ENCODE results near the gene IGSF3.
"Not testable (repeated sequence)": the region's sequence is repeated elsewhere in the genome, so short reads cannot be mapped to it uniquely, and the experiment has no call there.

IGSF3 gene

DNA sequence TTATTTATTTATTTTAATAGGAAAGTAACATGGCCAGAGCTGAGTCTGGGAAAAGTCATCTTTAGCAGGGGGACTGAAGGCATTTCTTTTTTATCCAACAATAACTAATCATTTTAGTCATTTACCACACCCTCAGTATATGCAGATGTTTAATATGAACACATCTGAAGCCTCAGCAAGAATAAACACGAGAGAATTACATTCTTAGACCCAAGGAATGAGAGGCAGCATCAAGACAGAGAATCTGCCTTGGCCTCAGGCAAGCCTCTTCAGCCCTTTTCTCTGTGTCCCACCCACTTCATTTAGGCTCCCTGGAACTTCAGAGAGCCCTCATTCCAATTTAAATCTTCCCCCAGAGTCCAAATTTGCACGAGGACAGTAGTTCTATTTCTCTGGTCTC lies 17.0 kb upstream of the IGSF3 start:
- no peak for DNase-seq

DNA sequence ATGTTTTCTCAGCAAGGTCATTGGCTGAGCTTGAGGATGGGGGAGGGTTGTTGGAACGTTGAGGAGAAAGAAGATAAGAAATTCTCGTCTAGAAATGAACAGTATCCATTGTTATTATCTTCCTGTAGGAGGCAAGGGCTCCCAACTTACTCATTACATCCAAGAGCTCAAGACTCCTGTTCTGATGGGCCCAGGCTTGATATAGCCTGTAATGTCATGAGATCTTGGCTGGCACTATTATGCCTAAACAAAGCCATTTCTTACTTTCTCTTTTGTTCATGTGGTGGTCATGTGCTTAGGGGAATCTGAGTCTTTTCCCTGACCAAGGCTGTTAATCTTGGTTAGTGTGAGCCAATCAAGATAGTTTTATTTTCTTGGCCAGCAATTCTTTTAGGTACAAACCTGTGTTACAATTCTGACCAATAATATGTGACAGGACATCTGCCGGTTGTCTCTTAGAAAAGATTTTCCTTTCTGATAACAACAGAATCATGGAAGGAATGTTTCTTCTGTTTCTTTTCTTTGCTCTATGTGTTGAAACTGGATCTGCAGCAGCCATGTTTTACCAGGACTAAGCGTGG lies 15.2 kb upstream of the IGSF3 start:
- no peak for DNase-seq

DNA sequence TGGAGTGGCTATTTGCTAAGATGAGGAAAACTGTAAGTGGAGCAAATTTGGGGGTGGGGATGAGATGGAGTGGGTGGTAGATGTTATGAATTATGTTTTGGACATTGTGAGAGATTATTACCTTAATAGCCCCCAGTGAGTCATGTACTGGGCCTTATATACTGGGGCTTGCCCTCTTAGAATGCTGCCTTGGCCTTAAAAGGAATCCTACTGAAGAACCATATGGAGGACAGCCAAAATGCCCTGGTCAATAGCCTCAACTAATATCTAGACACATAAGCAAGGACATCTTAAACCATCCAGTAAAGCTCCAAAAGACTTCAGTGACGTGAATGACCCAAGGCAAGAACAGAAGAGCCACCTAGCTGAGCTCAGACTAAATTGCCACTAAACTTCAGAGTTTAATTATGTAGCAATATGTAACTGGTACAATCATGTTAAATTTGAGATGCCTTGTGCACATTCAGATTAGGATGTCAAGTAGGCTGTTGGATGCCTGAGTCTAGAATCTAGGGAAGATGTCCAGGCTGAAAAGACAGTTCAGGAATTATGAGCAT lies 13.9 kb upstream of the IGSF3 start:
- DNase-seq = no peak

DNA sequence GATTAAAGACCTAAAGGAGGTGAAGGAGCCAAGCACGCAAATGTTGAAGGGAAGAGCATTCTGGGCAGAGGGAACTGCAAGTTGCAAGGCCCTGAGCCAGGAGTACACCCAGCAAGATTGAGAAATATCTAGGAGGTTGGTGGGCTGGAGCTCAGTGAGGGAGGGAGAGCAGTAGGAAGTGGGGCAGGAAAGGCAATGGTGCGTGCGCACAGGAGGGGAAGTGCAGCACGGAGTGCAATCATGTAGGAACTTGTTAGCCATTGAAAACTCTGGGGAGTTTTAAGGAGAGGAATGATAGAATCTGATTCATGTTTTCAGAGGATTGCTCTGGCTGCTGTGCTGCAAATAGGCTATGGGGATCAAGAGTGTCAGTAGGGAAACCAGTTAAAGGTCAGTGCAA lies 13.2 kb upstream of the IGSF3 start:
- DNase-seq = no peak

DNA sequence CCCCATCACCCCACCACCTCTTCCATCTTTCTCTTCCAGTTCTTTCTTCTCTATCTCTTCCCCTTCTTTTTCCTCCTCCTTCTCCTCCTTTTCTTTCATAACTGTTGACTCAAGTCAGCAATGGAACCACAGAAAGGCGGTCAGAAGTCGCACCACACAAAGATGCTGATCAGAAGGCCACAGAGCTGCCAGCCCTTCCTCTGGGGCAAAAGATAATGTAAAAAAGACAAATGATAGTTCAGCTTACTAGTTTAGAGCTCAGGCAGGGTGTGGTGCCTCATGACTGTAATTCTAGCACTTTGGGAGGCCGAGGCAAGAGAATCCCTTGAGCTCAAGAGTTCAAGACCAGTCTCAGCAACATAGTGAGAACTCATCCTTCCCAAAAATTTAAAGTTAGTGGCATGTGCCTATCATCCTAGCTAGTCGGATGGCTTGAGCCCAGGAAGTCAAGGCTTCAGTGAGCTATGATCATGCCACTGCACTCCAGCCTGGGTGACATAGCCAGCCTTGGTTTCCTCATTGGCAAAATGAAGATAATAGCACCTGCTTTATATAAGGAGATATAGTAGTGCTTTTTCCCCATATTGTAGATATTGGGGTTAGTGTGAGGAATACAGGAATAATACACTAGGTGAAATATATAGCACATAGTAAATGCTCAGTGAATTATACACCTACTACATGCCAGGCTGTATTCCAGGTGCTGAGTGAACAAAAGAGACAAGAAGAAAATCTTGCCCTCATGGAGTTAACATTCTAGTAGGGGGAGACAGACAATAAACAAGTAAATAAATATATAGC lies 12.5 kb upstream of the IGSF3 start:
- no peak for DNase-seq

DNA sequence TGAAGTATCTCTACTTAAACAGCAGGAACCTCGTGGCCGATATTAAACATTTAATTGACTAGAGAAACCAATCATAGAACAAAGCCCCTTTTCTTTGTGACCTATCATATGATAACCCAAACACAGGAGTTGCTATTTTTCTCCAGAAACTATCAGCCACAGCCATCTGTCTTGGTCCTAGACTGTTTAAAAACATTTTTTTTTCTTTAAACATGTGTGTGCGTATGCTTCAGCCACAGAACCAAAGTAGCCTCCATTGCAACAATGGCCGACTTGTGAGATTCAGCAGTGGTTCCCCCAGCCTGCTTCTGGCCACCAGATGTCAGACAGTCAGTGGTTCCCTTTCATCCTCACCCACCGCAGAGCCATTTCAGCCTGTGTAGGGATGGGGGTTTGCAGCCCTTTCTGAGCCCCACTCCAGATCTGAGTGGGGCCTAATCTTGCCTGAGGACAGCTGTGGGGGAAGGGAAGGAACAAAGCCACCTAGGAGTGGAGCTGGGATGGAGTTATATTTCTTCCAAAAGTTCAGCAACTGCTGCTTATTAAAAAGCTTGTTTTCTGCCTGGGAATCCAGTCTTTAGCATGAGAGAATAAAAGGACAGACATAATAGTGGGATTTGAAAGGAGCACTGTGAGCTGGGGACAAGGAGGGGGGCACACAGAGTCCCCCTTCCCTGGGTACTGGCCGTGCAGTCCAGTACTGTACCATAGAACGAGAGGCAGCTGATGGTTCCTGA lies 11.7 kb upstream of the IGSF3 start:
- DNase-seq = no peak

DNA sequence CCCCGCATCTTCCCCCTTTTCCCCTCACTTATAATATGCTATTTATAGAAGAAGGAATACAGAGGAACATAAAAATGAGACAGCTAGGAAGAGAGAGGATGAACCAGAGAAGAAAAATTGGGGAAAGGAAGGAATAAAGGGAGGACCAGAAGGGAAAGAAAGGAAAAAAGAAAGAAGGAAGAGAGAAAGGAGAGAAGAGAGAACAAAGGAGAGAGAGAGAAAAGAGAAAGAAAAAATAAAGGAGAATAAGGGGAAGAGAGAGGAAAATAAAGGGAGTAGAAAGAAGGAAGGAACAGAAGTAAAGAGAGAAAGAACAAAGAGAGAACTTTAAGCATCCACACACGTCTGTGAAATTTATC lies 11.2 kb upstream of the IGSF3 start:
- no peak for DNase-seq

DNA sequence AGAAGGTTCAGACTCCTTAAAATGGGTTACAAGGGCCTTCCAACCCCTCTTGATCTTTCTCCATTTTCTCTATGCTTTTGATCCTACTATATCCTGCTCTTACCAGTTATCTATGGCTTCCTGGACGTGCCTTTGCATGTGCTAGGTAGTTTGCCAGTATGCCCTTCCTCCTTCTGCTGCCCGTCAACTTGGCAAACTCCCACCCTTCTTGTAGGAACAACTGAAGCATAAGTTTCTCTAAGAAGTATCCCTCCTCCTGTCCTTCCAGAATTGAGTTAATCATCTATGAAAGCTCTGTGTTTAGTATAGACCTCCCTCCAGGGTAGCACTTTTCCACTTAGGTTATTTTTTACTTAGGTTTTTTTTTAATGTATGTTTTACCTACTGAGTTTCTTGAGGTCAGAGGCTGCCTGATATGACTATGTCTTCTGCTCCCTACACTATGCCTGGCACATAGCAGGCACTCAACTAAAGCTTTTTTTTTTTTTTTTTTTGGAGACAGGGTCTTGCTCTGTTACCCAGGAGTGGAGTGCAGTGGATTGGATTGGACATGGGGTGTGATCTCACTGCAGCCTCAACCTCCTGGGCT lies 10.0 kb upstream of the IGSF3 start:
- DNase-seq = no peak

DNA sequence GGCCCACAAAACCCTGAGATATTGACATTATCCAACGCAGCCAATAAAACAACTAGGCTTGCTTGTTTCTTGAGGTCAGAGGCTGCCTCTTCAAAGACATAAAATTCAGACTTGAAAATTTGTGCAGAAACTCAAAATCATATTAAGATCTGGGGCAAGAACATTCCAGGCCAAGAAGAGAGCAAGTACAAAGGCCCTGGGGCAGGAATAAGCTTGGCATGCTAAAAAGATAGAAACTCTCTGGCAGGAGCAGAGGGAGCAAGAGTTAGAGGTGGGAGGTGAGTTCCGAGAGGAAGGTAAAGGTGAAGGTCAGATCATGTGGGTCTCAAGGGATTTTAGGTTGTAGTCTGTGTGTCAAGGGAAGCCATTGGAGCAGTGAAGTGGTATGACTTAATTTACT lies 8.8 kb upstream of the IGSF3 start:
- DNase-seq = no peak

DNA sequence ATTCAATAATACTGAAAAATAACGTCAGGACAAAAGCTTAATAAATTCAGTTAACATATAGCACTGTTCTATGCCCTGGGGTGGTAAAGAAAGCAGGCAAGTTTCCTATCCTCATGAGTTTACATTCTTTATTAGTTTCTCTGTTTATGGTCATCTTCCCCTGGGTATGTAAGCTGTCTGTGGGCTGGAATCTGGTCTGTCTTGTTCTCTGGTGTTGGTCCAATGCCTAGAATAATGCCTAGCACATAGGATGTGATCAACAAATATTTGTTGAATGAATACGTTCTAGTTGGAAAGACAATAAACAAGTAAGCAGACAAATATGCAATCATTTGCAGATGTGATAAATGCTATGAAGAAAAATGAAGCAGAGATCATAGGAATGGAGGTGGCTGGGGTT lies 7.2 kb upstream of the IGSF3 start:
- DNase-seq = no peak

DNA sequence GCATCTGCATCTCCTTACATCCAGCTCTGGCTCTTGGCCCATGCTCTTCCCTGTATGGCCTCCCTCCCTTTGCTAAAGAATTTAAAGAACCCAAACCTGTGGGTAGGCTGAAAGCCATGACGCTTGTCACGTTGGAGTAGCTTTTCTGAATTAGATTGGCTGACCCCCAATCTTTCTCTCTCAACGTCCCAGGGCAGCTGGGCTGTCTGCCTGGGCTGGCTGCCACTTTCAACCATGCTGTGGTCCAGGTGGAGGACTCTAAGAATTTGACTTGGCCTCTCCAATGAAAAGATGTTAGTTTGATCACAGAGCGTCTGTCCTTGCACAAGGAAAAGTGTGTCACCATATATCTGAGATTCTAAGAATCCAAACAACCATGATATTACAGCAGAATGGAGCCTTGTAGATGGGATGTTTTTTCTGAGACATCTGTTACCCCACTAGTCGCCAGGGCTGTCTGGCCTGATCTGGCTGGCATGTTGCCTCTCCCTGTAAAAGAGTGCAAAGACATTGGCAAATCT lies 6.5 kb upstream of the IGSF3 start:
- DNase-seq = no peak

DNA sequence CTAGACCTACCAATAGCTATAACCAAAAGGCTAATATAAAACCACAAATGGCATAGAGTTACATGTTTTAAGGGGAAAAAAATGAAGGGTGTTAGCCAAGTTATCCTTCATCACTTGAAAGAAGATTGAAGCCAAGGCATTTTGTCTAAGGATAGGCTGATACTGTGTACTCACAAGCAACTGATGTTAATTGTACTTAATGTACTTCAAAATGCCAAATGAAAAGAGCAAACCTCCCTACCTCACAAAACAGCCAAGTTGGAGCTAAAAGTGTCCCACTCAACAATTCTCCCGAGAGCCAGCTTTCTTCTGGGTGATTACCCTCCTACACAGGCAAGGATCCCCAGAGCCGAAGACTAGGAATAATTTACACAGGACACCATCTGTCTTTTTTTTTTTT lies 4.4 kb upstream of the IGSF3 start:
- no peak for DNase-seq

DNA sequence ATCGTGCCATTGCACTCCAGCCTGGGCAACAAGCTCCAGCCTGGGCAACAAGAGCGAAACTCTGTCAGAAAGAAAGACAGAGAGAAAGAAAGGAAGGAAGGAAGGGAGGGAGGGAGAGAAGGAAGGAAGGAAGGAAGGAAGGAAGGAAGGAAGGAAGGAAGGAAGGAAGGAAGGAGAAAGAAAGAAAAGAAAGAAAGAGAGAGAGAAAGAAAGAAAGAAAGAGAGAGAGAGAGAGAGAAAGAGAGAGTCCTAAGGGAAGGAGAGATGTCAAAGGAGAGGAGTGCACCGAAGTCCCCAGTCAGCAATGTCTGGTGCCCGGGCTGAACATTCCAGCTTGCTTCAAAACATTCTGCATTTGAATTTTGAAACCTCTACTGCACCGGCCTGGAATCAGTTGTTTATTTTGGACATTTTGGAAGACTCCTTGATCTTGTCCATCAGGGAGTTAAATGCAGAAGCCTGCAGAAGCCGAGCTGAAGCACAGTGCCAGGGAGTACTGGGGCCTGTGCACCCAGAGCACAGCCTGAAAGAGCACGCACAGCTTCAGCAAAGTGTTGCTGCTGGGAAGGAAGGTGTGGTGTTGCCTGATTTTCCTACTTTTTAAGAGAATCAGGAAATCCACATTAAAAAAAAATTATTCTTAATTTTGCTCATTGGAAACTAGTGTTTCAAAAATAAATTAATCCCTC lies 3.7 kb upstream of the IGSF3 start:
- no peak for DNase-seq

DNA sequence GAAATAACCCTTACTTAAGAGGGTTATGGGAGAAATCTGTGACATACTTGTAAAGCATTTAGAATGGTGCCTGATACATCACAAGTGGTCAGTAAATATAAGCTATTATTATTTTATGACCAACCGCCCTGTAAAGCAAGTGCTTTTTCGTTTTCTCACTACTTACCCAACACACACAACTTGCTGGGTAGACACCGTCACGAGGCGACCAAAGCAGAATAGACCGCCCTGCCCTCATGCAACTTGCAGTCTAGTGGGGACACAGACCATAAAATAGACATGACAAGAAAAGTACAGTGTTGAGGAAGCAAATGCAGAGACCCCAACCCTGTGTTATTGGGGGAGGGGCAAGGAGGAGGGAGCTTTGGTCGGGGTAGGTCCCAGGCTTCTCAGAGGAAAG lies 744 bp upstream of the IGSF3 start:
- no peak for DNase-seq

DNA sequence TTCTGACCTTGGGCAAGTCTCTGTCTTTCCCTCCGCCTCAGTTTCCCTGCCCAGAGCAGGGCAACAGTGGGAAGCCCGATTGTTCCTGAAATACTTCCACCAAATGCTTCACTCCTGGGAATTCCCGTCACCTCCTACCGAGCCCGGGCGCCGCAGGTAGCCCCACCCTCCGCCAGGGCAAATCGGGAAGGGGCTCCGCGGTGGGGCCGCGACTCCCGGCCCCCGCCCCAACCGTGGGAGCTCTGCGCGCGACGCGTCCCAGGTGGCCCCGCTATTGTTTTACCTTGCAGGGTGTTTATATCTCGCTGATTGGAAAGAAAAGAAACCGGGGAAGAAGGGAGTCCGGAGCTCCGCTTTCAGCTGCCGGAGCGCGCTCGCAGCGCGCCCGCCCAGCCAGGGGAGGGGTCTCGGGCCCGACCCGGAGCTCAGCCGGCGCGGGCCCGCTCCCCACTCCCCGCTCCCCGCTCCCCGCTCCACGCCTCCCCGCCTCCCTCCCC lies 407 bp downstream of the IGSF3 start:
- DNase-seq = no peak

DNA sequence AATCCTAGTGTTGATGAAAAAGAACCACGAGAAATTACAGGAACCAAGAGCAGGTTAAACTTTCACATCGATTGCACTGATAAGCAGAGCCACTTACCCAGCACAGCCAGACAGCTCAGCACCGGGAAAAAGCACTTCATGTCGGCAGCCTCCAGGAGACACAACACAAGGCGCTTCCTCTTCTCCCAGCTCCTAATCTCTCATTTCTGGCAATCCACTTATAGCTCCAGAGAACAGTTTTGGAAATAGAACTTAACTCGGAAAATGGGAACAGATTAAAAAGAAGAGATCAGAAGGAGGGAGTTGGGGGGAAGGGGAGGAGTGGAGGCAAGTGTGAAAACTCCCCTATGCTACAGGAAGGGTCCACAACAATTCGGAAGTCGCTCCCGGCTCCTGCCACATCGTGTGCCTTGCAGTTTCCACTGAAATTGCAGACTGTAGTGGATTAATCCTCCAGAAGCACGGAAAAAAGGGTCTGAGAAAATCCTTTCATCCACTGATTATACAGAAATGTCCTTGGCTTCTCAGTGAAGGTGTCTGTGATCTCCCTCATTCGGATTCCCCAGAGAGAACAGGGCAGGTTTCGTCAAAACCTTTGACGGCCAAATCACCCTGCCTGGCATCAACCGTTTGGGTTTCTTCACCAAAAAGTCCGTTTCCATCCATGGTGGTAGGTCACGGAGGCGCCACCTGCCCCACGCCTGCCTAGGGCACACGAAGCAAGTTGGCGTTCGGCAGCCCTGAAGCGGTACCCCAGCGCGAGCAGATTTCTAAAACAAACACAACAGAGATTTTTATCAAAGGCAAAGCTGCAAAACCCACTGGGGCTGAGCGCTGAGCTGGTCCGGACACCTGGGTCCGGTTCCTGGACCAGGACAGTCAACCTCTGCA lies 1.1 kb downstream of the IGSF3 start:
- DNase-seq = no peak

DNA sequence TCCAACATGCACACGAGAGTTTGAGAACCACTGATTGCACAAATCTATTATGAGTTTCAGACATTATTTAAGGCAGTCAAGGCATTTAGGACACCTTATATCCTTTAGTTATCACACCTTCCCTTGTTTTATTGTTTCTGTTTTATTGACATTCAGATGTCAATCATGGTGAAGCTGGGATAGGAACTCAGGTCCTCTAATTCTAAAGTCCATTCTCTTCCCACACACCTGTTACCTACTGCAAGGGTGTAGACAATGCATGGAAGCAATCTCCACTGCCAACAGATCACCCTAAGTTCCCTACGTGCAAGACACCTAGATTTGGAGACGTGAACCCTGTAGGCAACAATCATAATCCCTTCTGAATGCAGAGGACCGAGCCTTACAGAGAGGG lies 2.6 kb downstream of the IGSF3 start:
- no peak for DNase-seq

DNA sequence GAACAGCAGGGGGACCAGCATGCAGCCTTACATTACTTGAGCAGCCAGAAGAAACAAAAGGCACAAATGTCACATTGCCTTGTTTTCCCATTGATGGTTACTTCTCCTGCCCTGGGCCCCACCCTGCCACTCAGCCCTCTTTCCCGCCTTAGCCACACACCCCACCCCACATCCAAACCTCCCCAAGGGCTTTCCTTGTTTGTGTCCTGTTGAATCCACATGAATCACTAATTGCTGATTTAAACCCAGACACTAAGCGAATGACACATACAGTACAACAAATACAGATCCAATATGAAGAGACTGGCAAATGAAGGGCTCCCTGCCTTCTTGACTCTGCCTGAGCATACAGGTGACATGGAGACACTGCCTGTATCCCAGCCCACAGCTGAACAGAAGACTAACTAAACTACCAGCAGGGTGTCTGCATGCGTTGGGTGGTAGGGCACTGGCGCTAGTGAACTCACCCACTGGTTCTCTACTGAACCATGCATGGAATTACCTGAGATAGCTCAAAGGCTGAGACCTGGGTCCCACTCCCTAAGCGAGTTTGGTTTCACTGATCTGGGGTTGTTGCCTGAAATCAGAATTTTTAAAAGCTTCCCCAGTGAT lies 3.1 kb downstream of the IGSF3 start:
- peak; percentile 65 for DNase-seq

DNA sequence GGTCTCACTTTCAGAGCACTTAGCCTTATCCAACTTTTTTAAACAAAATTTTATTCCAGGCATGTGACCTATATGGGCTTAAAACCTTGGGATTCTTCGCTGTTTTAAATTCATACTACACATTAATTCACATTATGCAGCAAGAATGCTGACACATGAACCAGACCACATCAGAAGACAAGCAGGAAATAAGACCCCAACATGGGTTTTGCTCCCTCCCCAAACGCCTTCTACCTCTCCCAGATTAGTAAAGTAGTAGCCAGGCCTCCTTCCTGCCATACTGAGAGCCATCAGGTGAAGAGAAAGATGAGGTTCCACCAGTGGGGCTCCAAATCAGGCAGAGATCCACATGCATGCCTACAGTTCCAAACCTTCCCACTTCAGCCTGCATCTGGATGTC lies 3.7 kb downstream of the IGSF3 start:
- DNase-seq = no peak

DNA sequence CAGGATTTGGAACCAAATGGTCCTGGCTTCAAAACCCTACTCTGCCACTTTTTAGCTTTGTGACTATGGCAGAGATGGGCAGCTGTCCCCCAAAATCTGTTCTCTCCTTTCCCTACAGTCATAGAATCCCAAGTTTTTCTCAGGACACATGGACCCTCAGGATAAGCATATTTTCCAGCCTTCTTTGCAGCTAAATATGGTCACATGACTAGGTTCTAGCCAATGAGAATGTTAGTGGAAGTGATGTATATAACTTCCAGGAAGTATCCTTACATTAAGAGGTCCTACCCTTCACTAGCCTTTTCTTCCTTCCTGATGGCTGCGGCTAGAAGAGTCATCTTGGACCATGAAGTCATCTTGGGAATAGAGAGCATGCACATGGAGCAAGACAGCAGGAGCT lies 5.9 kb downstream of the IGSF3 start:
- DNase-seq = no peak

DNA sequence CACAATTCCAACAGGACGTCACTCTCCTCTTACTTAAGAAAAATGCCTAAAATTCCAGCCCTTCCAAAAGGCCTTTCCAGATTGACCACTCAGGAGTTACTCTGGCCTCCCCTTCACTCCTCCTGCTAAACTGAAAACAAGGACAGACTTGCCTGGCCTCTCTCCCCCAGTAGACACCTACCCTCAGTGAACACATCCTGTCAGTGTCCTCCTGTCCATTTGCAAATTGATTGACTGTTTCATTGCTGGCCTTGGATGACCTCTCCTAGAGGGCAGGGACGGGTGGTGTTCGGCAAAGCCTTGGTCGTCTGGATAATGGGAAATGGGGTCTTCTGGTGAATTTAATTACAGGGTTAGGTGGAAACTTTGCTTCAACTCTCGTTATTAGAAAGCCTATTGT lies 8.9 kb downstream of the IGSF3 start:
- DNase-seq = not testable (repeated sequence)
